RCC 7860 (cell line): Measurements from ENCODE around the gene P2RX5.
"Not testable (repeated sequence)": the region's sequence is repeated elsewhere in the genome, so short reads cannot be mapped to it uniquely, and the experiment has no call there.

Source experiments
- DNase-seq: peaks from one replicate; pipeline ENCODE4 v3.0.0-alpha.2; 2015; ENCODE audit warnings: low spot score
- FAIRE-seq: peaks from 2 replicates; lab custom pipeline; 2012; peaks lifted over from hg19 to GRCh38; lab: Jason Lieb, UNC

Gene P2RX5, protein sequence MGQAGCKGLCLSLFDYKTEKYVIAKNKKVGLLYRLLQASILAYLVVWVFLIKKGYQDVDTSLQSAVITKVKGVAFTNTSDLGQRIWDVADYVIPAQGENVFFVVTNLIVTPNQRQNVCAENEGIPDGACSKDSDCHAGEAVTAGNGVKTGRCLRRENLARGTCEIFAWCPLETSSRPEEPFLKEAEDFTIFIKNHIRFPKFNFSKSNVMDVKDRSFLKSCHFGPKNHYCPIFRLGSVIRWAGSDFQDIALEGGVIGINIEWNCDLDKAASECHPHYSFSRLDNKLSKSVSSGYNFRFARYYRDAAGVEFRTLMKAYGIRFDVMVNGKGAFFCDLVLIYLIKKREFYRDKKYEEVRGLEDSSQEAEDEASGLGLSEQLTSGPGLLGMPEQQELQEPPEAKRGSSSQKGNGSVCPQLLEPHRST

DNA sequence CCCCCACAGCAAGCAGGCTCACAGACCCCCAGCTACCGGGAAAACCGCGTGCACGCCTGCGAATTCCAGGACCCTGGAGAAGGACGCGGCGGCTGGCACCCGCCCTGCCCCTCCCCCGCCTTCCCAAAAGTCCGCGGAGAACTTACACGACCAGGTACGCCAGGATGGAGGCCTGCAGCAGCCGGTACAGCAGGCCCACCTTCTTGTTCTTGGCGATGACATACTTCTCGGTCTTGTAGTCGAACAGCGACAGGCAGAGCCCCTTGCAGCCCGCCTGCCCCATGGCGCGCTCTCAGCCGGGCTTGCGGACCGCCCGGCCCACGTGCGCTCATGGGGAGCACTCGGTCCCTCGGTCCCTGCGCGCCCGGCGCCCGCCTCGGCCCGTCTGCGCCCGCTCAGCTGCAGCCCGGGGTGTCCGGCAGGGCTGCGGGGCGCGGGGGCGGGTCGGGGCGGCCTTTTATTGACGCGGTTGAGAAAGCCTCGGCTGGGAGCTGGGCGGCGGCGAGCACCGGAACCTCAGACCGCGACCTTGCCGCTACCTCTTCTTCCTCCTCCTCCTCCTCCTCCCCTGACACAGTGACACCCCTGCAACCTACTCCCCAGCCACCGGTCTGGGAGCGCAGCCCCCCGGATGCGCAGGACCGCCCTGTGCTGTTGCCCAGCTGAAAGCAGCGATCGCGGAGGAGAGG lies at the start of gene P2RX5:
Gene P2RX5, minus strand, starts transcription at position 433 of the 689 bp plus-strand sequence. Its CDS starts 150 bp downstream, at position 283.
- DNase-seq (no peak), FAIRE-seq (no peak)

DNA sequence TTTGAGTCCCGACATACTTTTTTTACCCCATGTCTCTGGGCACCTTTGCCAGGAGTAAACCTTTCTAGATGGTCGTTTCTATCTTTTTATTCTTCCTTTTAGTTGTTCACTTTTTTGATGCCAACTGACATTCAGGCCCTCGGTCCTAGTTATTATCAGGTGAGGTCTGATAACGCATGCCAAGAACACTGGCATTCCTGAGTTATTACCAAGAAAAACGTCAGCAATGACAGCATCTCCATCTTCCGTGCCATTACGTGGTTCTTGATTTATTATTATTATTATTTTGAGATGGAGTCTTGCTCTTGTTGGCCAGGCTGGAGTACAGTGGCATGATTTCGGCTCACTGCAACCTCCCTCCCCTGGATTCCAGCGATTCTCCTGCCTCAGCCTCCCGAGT lies 49.1 kb upstream of the P2RX5 start:
- no peak for DNase-seq
- no peak for FAIRE-seq

DNA sequence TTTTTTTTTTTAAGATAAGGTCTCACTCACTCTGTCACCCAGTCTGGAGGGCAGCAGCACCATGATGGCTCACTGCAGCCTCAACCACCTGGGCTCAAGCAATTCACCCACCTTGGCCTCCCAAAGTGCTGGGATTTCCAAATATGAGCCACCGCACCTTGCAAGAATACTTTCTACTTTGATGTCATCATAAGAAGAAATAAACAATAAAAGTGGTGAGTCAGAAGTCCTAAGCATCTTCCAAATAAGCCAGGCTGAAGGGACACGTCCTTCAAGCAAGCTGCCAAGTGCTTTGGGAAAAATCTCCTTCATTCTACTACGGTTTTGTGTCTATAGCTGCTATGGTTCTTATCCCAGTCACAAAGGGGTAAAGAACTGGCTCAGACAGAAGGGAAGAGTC lies 48.1 kb upstream of the P2RX5 start:
- DNase-seq (no peak), FAIRE-seq (no peak)

DNA sequence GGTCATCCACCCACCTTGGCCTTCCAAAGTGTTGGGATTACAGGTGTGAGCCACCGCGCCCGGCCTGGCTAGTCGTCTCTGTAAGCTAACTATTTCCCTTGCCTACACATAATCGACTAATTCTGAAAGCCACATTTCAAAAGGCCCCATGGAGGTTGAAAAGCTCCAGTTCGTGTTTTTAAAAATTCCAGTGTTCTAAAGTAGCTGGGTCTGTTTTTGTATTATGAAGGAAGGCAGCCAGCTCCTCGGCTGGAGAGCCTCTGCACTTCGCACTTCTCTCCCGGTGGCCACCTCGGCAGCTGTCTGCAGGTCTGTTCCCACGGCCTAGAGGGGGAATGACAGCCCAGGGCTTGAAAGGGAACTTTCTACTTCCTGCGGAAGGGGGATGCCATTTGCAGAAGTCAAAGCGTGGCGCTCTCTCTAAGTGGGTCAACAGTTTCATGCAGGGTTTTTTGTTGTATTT lies 44.7 kb upstream of the P2RX5 start:
- FAIRE-seq (no peak), DNase-seq (no peak)

DNA sequence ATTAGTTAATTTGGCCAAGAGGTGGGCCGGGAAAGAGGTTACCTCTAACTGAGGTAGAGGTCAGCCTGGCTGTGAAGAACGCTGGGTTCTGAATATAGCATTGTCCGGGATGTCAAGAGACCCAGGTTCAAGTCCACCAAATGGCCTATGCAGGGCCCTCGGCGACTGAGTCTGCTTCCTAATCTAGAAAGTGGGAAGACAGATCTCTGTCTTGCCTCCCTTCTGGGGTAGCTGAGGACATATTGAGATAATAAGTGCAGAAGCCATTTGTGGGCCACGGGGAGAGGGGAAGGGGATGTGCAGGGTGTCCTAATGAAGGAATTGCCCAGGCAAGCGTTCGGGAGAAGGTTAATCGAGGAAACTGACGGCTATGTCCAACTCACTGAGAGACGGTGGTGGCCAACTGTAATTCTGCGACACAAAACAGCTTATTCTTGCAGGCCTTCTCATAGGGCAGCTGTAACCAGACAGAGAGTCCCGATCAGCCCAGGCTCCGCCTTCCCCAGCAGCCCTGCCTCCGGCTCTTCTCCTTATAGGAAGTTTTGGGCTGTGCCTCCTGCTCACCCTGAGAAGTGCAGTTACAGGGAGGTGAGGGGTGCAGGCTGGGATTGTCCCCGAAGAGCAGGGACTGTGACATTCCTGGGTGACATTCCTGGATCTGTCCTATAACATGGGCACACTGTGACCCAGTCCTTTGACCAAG lies 43.6 kb upstream of the P2RX5 start:
- no peak for FAIRE-seq
- no peak for DNase-seq

DNA sequence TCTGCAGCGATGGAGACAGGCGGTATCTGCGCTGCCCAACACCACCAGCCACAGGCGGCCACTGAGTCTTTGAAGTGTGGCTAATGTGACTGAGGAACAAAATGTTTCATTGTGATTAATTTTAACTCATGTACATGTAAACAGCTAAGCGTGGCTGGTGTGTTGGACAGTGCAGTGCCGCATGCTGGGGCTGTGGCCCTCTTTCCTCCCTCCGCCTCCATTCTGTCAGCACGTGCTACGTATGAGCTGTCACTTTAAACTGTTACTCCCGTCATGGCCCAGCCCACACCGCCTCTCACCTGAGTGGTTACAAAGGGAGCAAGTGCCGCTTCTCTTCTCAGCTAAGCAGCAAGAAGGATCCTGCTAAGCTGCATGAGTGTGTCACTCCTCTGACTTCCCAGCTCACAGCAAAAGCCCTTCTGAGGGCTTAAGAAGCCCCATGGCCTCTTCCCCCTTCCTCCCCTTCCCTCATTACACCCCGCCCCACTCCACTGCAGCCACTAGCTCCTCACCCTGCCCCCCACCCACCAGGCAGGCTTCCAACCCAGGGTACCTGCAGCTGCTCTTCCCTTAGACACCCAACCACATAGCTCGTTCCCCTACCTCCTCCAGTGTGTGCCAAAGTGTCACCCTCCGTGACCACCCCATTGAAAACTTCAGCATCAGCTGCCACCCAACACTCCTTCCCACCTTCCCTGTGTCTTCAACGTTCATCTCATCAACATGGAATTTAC lies 42.8 kb upstream of the P2RX5 start:
- DNase-seq: no peak
- FAIRE-seq: no peak

DNA sequence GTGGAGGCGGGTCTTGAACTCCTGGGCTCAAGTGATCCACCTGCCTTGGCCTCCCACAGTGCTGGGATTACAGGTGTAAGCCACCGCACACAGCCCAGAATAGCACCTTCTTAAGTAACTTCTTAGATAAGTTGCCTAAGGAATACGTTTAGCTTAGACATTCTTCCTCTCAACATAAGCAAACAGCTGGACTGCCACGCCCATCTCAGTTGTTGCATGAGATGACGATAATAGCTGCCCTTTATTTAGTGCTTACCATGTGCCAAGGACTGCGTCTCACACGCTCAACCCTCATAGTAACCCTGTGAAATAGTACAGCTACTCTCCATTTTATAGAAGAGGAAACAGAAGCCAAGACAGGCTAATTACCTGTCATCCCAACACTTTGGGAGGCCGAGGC lies 39.6 kb upstream of the P2RX5 start:
- DNase-seq: no peak
- FAIRE-seq: no peak

DNA sequence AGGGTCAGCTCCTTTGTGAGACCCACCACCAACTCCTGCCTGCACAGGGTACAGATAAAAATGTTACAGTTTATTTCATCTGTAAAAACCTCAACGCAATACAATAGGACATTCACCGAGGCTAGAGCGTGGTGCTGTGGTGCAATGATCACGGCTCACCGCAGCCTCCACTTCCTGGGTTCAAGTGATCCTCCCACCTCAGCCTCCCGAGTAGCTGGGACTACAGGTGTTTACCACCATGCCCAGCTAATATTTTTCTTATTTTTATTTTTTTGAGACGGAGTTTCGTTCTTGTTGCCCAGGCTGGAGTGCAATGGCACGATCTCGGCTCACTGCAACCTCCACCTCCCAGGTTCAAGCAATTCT lies 38.9 kb upstream of the P2RX5 start:
- not testable (repeated sequence) for DNase-seq, FAIRE-seq

DNA sequence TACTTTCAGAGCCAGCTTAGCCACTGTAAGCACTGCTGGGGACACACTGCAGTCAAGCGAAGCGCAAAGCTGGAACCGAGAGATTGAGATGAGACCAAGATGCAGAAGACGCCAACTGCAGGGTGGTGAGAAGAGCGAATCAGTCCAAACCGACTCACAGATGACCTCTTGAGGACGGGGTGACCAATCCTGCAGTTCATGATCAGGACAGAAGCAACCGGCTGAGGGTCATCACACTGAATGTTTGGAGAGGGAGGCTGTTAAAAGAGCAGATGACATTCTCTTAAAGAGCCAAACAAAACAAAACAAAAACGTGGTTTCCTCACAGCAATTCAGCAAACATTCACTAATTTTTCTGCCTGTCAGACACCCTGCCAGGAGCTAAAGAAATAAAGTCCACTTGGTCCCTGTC lies 36.3 kb upstream of the P2RX5 start:
- DNase-seq: no peak

DNA sequence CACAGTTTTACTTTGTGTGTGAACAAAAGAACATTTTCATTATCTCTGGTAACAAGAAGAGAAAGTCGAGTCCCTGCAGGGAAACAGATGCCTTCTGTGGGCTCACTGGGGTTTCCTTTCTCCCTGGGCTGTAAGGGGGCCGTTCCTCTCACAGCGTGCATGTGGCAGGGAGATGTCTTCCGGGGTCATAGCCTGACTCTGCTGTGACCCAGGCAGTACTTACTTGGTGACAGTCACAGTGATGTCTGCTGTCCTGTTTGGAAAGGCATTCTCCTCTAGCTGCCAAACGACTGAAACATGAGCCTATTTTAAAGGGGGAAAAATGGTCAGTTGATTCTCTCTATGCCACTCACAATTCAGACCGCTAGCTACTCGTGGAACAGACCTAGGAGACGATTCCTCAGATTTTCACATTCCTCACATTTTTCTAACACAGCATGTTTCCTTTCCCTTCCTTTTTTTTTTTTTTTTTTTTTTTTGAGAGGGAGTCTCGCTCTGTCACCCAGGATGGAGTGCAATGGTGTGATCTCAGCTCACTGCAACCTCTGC lies 35.0 kb upstream of the P2RX5 start:
- DNase-seq (peak; percentile 16), FAIRE-seq (no peak)

More for the DNA sequence above, 36.3 kb upstream of the P2RX5 start:
- no peak for FAIRE-seq

DNA sequence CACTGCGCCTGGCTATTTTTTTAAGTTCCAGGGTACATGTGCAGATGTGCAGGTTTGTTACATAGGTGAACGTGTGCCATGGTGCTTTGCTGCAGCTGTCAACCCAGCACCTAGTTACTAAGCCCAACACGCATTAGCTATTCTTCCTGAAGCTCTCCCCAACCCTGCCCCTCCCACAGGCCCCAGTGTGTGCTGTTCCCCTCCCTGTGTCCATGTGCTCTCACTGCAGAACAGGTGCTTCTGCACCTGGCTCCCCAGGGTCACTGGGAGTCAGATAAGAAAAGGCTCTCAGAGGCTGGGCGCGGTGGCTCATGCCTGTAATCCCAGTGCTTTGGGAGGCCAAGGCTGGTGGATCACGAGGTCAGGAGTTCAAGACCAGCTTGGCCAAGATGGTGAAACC lies 33.9 kb upstream of the P2RX5 start:
- no peak for FAIRE-seq
- DNase-seq: no peak

DNA sequence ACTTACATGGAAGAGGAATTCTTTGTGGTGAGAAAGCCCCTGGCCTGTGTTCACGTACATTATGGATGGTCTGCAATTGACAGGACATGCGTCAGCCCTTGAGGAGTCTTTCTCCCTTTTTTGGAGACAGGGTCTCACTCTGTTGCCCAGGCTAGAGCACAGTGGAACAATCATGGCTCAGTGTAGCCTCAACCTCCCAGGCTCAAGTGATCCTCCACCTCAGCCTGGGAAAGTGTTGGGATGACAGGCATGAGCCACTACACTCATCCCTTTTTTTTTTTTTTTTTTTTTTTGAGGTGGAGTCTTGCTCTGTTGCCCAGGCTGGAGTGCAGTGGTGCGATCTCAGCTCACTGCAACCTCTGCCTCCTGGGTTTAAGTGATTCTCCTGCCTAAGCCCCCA lies 32.1 kb upstream of the P2RX5 start:
- DNase-seq, FAIRE-seq: not testable (repeated sequence)

DNA sequence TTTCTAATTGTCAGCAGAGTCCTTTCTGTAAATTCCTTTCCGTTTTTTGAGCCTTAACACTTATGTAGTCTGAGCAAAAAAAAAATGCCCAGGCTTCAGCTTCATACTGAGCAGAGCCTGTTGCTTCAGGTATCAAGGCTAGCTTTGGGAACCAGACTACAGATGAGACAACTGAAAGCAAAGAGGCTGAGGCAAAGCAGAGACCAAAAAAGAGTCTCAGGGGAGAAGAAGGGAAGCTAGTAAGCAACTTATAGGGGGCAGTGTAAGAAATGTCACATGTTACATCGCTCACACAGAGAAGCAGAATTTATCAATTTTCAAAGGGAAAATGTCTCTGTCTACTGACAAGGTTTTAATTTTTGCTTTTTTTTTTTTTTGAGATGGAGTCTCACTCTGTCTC lies 31.1 kb upstream of the P2RX5 start:
- FAIRE-seq (no peak), DNase-seq (no peak)

DNA sequence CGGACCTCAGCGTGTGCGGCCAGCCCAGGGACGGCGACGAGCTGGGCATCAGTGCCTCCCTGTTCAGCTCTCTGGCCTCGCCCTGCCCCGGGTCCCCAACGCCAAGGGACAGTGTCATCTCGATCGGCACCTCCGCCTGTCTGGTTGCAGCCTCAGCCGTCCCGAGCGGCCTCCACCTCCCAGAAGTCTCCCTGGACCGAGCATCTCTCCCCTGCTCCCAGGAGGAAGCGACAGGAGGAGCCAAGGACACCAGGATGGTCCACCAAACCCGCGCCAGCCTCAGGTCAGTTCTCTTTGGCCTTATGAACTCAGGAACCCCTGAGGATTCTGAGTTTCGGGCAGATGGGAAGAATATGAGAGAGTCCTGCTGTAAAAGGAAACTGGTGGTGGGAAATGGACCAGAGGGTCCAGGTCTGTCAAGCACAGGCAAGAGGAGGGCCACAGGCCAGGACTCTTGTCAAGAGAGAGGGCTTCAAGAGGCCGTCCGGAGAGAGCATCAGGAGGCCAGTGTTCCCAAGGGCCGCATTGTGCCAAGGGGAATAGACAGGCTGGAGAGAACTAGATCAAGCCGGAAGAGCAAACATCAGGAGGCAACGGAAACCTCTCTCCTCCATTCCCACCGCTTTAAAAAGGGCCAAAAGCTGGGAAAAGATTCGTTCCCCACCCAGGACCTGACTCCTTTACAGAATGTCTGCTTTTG lies 28.6 kb upstream of the P2RX5 start:
- DNase-seq: no peak
- FAIRE-seq: no peak

DNA sequence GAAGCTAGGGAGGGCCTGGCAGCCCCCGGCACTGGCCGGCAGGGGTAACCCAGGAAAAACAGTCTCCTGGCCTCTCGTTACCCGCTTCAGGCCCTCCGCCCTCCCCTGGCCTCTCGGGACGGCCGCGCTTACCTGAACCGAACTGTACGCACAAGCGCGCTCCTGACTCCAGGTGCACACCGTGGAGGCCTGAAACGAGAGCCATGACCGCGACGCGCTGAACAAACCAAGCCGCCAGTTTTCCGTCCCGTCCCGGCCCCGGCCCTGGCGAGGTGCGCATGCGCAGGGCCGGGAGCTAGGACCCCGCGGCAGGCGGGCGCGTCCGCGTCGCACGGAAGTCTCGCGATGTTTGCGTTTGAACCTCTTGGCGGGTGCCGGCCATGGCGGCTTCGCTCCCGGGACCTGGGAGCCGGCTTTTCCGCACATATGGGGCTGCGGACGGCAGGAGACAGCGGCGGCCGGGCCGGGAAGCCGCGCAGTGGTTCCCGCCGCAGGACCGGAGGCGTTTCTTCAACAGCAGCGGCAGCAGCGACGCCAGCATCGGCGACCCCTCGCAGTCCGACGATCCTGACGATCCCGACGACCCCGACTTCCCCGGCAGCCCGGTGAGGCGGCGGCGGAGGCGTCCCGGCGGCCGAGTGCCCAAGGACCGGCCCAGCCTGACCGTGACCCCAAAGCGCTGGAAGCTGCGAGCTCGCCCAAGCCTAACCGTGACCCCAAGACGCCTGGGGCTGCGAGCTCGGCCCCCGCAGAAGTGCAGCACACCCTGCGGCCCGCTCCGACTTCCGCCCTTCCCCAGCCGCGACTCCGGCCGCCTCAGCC lies 27.8 kb upstream of the P2RX5 start, which contains the start of gene HASPIN:
Gene HASPIN, plus strand, starts transcription at position 348 of the 822 bp plus-strand sequence. Its CDS starts 33 bp downstream, at position 381.
- no peak for FAIRE-seq
- DNase-seq: peak; percentile 72

DNA sequence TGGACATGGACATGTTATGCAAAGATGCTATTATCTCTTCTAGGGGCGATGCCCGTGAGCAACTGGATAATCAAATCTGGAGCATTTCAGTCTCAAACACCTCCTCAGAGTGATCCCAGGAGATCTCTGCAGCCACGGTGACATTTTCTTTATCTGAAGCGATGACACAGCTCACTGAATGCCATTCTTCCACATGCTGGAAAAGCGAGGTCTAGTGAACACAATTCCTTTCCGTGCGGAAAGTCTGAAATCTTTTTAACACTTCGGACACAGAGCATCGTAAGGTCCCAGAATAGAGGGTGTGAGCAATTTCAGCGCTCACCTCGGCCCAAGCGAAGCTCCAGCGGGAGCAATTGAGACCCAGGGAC lies 27.2 kb upstream of the P2RX5 start:
- DNase-seq (no peak), FAIRE-seq (no peak)

DNA sequence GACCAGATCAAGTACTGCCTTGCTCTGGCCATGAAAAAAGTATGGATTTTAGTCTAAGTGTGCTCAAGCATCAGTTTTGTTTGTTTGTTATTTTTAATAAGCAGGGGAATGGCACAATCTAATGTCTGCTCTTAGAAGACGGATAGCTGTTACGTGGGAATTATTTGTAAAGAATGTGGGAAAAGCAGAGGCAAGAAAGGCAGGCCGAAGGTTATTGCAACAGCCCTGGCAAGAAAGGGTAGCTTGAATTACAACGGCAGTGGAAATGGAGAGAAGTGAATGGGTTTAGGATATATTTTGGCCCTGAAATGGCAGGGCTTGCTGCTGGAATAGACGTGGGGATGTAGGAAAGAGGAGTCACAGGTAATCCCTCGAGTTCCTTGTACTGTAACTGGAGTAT lies 26.8 kb upstream of the P2RX5 start:
- FAIRE-seq: no peak

DNA sequence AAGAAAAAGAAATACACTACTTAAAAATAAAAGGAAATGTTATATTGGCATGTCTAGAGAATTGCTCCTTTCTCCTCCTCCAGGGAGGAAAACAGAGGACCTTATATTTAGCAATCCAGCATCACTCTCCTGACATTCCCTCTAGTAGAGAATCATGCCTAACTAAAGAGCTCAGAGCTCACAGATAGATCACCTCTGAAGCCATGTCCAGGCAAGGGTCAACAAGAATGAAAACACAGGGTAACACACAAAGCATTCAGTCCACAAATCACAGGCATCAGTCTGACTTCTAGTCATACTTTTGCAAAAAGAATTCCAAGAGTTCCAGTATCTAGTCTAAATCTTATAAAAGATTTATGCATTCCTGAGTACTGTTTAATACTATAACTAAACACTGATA lies 23.3 kb upstream of the P2RX5 start:
- no peak for FAIRE-seq
- no peak for DNase-seq

More for the DNA sequence above, 26.8 kb upstream of the P2RX5 start:
- no peak for DNase-seq

DNA sequence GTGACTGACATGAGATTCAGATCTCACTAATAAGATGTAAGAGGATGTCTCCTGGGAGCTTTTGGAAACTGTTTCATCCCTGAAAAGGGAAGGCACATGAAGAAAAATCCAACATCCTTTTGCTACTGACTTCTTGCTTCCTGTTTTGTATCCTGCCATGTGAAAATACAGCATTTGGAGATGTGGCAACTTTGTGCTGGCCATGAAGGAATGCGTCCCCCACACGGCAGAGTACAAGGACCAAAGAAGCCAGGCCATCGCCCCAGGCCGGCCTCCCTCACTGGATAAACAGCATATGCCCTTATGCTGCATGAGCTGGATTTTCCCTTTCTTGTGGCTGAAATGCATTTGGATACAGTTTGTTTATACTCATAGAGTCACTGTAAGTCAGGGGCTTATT lies 22.2 kb upstream of the P2RX5 start:
- no peak for FAIRE-seq
- DNase-seq: no peak
